SIG-M5 treated with dmso at 0.1 percent for 504 hours (cell line): Measurements from ENCODE around the gene TMEM132E.

Source experiments
- DNase-seq: peaks from one replicate; lab custom pipeline; 2025; ENCODE audit not compliant: unreplicated experiment; lab: John Stamatoyannopoulos, UW

TMEM132E gene

DNA sequence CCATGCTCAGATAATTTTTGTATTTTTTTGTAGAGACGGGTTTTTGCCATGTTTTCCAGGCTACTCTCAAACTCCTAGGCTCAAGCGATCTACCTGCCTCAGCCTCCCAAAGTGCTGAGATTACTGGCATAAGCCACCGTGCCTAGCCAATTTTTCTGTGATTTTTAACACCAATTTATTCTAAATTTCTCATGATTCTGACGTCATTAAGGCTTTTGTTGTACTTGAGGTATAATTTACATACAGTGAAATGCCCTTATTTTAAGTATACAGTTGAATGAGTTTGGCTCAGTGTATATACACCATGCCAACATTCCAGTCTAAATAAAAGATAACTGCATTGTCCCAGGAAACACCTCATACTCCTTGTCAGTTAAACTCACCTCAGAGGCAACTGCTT is 77.4 kb downstream of the TMEM132E start:
- DNase-seq = no peak

DNA sequence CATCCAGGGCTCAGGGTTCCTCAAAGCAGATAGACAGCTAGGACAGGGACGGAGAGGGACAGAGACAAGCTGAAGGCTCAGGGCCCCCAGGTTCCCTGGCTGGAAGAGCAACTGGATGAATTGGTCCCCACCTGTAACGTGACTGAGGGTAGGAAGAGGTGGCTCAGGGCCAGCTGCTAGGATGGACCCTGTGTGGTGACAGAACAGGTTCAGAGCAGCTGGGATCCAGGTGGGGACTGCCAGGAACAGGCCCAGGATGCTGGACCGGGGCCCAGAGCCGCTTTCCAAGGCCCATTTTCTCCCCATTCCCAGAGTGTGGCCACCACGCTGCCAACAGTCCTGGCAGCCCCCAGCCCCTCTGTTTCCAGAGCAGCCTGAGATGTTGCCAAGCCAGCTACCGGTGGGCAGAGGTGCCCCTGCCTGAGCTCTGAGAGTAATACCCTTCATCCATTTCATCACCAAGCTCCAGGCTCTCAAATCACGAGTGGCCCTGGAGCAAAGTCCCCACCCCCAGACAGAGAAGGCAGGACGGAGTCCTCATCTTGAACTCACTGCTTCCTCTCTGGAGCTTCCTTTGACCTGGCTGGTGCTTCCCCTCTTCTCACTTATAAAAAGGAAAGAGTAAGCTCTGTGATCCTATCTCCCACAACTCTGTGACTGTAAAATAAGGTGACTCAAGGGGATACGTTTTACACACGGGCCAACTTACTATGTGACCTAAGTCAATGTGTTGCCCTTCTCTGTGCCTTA is 79.6 kb downstream of the TMEM132E start:
- no peak for DNase-seq

- no peak for DNase-seq
Observed at GRCh38 chr17:34663714-34664113, 84.3 kb downstream of the TMEM132E start.

- DNase-seq = peak; percentile 10
Observed at GRCh38 chr17:34665150-34665806, 85.9 kb downstream of the TMEM132E start.

DNA sequence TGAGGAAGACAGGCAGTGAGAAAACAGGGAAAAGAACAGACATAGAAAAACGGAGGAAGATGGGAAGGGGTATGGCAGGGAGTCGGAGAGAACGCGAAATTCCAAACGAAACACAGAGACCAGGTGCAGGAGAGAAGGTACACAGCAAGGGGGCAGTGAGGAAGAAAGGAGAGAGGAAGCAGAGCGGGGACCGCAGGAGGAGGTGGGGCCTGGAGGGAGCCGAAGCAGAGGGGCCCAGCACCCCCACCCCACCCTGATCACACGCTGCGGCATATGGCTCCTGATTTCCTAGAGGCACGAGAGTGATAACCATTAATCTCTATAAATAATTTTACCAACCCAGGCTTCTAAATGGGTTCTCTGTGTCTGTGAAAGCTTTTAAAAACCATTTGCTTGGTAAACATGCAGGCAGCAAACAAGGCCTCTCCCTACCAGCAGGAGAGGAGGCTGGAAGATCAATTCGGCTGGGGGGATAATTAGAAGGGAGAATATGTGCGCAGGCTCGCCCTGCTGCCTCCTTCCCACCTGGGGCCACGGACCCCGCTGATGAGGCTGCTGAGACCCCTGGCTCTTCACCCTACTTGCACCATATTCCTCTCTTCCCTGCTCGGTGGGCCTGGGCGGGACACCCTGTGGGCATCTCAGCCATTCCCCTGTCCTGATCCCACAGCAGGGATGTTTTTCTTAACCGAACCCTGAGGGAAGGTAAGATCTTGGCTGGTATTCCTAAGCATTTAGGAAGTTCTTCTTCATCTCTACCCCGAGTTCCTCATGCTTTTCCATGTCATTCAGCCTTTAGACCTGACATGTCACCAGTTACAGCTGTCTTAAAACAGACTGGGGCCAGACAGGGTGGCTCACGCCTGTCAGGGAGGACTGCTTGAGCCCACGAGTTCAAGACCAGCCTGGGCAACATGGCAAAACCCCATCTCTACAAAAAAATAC is 86.7 kb downstream of the TMEM132E start:
- no peak for DNase-seq

- DNase-seq = no peak
Observed at GRCh38 chr17:34667656-34668055, 88.3 kb downstream of the TMEM132E start.

DNA sequence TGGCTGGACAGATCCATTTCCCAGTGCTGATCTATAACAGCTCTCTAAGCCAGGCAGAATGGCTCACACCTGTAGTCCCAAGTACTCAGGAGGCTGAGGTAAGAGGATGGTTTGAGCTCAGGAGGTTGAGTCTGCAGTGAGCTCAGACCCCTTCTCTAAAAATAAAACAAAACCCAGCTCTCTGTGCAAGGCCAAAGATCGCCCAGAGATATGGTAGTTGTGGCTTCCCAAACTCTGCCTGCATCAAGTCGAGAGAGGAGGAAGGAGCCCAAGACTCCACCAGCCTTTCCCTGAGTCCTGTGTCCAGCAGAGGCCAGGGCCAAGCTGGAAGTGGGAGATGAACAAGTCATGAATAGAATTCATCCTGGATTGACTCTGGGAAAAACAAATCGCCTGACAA is 88.8 kb downstream of the TMEM132E start:
- no peak for DNase-seq

DNA sequence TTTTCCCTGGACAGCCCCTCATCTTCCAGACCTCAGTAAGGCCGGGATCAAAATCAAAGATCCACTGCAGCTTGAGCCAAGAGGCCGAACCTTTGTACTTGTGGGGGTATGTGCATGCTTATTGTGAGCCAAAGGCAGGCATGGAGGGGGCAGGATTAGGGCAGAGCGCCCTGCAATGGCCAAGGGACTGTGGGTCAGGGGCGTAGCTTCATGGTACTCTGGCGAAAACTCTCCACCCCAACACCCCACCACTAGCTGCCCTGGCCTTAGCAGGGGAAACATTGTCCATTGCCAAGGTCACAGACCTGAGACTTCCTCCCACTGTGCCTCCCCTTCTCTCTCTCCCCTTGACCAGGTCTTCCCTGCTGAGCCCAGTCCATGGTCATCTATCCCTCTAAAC is 90.1 kb downstream of the TMEM132E start:
- no peak for DNase-seq

DNA sequence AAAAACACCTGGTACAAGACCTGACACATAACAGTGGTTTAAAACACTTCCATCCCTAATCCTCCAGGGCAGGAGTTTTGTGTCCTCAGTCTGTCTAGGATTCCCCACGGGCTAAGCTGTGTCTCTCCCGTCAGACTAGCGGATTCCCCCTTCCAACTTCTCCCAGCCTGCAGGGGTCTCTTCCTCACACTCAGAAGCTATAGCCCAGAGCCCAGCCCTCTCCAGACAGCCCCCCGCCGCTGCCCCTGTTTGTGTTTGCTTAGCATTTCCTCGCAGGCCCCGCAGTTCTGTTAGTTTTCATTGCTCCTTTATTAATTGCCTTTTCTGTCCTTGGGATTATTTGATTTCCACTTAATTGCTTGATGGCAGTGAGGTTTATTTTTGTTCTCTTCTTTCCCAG is 91.2 kb downstream of the TMEM132E start:
- no peak for DNase-seq

GRCh38 chr17:34671191-34671590 is 91.8 kb downstream of the TMEM132E start:
- no peak for DNase-seq

DNA sequence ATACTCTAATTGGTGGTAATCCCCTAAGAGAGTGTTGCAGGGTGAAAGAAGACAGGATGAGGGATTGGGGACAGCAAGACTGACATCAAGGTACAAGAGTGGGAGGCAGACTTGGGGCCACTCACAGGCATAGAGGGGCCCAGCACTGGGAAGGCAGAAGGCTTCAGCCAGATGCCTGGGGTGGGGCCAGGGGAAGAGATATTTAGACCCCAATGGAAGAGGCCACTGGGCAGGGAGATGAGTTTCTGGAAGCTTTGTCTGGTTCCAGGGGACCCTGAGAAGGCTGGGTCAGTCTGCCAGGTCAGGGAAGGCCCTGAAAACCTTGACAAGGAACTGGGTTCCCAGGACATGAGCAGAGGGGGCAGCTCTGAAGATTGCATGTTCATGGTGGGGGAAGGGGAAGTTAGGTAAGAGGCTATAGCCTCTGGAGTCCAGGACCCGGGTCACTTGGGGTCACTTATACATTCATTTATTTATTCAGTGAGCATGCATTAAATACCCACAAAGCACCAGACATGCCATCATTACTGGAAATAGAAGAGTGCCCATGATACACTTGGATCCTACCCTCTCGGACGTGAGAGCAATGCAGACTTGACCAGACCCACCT is 92.9 kb downstream of the TMEM132E start:
- DNase-seq = no peak

GRCh38 chr17:34673516-34673915 is 94.1 kb downstream of the TMEM132E start:
- no peak for DNase-seq

DNA sequence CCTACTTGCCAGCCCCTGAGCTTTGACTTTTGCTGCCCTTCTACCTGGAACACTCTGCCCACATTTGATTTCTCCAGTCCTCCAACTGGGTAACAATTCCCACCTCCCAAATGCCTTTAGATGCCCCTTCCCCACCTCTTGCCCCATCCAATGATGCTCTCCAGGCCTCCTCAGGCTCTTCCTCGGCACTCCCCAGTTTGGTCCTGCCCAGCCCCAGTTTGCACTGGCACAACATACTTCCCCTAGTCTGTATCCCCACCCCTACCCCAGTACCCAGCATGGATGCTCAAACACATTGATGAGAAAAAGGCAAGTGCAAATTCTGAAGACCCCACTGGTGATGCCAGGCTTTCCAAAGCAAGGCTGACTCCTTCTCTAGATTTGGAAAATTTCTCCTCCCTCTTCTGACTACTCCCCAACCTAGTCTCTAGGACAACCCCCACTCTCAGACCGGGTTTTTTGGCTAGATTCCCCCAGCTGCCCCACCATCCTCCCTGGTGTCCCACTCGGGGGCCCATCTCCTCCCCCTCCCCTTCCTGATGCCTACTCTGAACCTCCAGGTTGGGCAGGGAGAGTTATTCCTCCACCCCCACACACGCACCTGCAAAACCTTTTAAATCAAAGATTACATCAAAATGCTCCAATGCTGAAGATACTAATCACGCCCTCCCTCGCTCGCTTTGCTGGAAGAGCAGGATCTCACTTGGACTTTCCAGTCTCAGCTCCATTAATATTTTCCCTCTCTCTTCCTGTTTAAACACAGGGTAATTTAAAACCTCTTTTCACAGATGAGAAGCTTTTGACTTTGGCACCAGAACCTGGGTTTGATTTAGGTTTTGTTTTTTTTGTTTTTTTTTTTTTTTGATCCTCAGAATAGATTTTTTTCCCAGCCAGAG is 94.9 kb downstream of the TMEM132E start:
- no peak for DNase-seq

DNA sequence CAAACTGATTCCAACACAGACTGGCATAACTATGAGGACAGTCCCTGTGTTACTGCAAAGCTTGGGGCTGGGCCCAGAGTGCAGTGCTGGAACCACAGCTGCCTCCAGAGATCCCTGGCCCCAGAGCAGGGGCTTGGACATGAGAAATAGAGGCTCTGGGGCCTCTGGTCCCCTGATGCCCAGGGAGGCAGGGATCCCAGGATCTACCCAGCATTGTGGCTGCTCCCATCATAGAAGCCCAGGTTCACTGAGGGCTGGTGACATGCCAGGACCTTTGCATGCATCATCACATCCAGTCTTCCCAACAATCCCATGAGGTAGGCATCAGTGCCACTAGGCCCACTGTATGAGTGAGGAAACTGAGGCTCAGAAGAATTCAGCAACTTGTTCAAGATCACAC is 95.8 kb downstream of the TMEM132E start:
- no peak for DNase-seq

GRCh38 chr17:34675605-34676004 is 96.2 kb downstream of the TMEM132E start:
- no peak for DNase-seq

DNA sequence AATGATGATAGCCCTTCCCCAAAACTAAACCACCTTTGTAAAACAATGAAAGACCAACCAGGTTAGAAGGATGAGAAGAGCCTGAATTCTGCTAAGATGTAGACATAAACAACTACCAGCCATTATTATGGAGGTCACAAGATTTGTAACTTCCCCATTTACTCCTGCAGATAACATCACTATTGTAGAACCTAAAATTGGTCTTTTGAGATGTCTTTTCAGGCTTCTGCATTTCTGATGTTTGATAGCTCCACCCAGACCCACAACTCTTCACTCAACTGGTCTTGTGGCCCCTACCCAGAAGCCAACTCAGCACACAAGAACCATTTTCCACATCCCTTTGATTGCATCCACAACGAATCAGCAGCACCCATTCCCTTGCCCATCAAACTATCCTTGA is 100.8 kb downstream of the TMEM132E start:
- no peak for DNase-seq

DNA sequence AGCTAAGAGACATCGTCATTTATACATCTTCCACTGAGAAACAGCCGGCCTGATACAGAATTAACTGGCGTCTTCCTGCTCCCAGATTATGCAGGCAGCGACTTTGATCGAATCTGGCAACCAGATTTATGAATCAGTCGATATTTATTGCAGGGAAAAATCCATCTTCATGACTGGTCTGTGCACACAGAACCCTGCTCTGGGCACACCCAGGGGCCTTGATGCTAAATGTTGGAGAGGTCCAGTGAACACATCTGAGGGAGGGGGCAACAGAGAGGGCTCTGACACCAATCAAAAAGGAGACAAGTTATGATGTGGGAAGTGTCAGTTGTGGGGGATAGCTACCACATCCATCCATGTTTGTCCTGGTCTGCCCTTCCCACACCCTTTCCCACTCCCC is 102.9 kb downstream of the TMEM132E start:
- DNase-seq = no peak

GRCh38 chr17:34683390-34683789 is 104.0 kb downstream of the TMEM132E start:
- DNase-seq = no peak
